ENCODE measurements around the gene ZNF516.

ZNF516 gene

GRCh38 chr18:76525911-76526310, 30.9 kb upstream of the ZNF516 start (continued):
- no peak for TF ChIP-seq ZFP3 (CRISPR knock-in tag; IDR thresholded peaks at IDR 0.05)
- TF ChIP-seq SNAI2 (CRISPR knock-in tag; IDR thresholded peaks at IDR 0.05) = no peak
- no peak for TF ChIP-seq ZNF70 (CRISPR knock-in tag; IDR thresholded peaks at IDR 0.05)

GRCh38 chr18:76524900-76525698, 30.1 kb upstream of the ZNF516 start:
- TF ChIP-seq ZFP30 (CRISPR knock-in tag; IDR thresholded peaks at IDR 0.05) (no peak), RARB (CRISPR knock-in tag; IDR thresholded peaks at IDR 0.05) (no peak), ZNF565 (CRISPR knock-in tag; conservative IDR thresholded peaks at IDR 0.05; ENCODE audit: low read depth) (no peak), ESRRG (CRISPR knock-in tag; IDR thresholded peaks at IDR 0.05) (no peak)
- peak; percentile 84 for ATAC-seq

- ATAC-seq = no peak
- TF ChIP-seq CSDC2 (CRISPR knock-in tag; IDR thresholded peaks at IDR 0.05) = no peak
- TF ChIP-seq ISL1 (CRISPR knock-in tag; IDR thresholded peaks at IDR 0.05) = no peak
- TF ChIP-seq ZC3H10 (CRISPR knock-in tag; IDR thresholded peaks at IDR 0.05) = no peak
- no peak for TF ChIP-seq RARB (CRISPR knock-in tag; IDR thresholded peaks at IDR 0.05)
- TF ChIP-seq GLIS3 (CRISPR knock-in tag; IDR thresholded peaks at IDR 0.05) = no peak
- no peak for TF ChIP-seq ZFP30 (CRISPR knock-in tag; IDR thresholded peaks at IDR 0.05)
- TF ChIP-seq BACH2 (CRISPR knock-in tag; IDR thresholded peaks at IDR 0.05; ENCODE audit: borderline replicate concordance) = no peak
Observed at GRCh38 chr18:76524477-76524876, 29.4 kb upstream of the ZNF516 start.

- TF ChIP-seq, protein P1, sequence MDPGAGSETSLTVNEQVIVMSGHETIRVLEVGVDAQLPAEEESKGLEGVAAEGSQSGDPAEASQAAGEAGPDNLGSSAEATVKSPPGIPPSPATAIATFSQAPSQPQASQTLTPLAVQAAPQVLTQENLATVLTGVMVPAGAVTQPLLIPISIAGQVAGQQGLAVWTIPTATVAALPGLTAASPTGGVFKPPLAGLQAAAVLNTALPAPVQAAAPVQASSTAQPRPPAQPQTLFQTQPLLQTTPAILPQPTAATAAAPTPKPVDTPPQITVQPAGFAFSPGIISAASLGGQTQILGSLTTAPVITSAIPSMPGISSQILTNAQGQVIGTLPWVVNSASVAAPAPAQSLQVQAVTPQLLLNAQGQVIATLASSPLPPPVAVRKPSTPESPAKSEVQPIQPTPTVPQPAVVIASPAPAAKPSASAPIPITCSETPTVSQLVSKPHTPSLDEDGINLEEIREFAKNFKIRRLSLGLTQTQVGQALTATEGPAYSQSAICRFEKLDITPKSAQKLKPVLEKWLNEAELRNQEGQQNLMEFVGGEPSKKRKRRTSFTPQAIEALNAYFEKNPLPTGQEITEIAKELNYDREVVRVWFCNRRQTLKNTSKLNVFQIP (CRISPR knock-in tag; IDR thresholded peaks at IDR 0.05; ENCODE audit: borderline replicate concordance, low read depth) = no peak
- TF ChIP-seq PPARA (CRISPR knock-in tag; IDR thresholded peaks at IDR 0.05; ENCODE audit: borderline replicate concordance) (no peak), ZNF8 (CRISPR knock-in tag; IDR thresholded peaks at IDR 0.05) (no peak), TCF4 (CRISPR knock-in tag; IDR thresholded peaks at IDR 0.05; ENCODE audit: borderline replicate concordance) (no peak), PATZ1 (CRISPR knock-in tag; IDR thresholded peaks at IDR 0.05; ENCODE audit: borderline replicate concordance) (no peak), ARNTL (CRISPR knock-in tag; IDR thresholded peaks at IDR 0.05; ENCODE audit: borderline replicate concordance, low read depth) (no peak), TSHZ2 (CRISPR knock-in tag; IDR thresholded peaks at IDR 0.05) (no peak), CSRNP3 (CRISPR knock-in tag; IDR thresholded peaks at IDR 0.05) (no peak), ZFP30 (CRISPR knock-in tag; IDR thresholded peaks at IDR 0.05) (no peak), ZC3H10 (CRISPR knock-in tag; IDR thresholded peaks at IDR 0.05) (no peak), SNAI2 (CRISPR knock-in tag; IDR thresholded peaks at IDR 0.05) (no peak), ESRRG (CRISPR knock-in tag; IDR thresholded peaks at IDR 0.05) (no peak)
- TF ChIP-seq, protein P2, sequence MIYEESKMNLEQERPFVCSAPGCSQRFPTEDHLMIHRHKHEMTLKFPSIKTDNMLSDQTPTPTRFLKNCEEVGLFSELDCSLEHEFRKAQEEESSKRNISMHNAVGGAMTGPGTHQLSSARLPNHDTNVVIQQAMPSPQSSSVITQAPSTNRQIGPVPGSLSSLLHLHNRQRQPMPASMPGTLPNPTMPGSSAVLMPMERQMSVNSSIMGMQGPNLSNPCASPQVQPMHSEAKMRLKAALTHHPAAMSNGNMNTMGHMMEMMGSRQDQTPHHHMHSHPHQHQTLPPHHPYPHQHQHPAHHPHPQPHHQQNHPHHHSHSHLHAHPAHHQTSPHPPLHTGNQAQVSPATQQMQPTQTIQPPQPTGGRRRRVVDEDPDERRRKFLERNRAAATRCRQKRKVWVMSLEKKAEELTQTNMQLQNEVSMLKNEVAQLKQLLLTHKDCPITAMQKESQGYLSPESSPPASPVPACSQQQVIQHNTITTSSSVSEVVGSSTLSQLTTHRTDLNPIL (CRISPR knock-in tag; IDR thresholded peaks at IDR 0.05; ENCODE audit: low read depth) = no peak
- no peak for ATAC-seq
Observed at GRCh38 chr18:76522551-76522950, 27.5 kb upstream of the ZNF516 start.
